GM12892 (cell line): ENCODE results near the gene HCK.

ENCODE experiments used
- POLR2A ChIP-seq: IDR thresholded peaks from 2 replicates; pipeline ENCODE4 v1.6.1; 2011; ENCODE audit warnings: low read depth, low read length, control low read depth
- POLR2AphosphoS5 ChIP-seq: IDR thresholded peaks from 2 replicates; pipeline ENCODE4 v1.6.1; 2011; ENCODE audit warnings: low read depth, low read length, control low read depth

GRCh38 chr20:32064667-32065066, 12.6 kb downstream of the HCK start:
- TF ChIP-seq POLR2A (no peak), POLR2AphosphoS5 (no peak)
